Measurements from ENCODE around the gene PIP5K1A.

The PIP5K1A gene

GRCh38 chr1:151281225-151281968 lies 83.0 kb downstream of the PIP5K1A start:
- TF ChIP-seq SIN3A (IDR thresholded peaks at IDR 0.05; ENCODE audit: borderline replicate concordance, insufficient read depth, low read length): 0 out of 2 replicates have a peak, but pooled peaks have one; percentile 18
- no peak for TF ChIP-seq FOXP2 (optimal IDR thresholded peaks at IDR 0.05; ENCODE audit: borderline replicate concordance, extremely low read depth, extremely low read length, insufficient read depth)
- TF ChIP-seq, protein P1, sequence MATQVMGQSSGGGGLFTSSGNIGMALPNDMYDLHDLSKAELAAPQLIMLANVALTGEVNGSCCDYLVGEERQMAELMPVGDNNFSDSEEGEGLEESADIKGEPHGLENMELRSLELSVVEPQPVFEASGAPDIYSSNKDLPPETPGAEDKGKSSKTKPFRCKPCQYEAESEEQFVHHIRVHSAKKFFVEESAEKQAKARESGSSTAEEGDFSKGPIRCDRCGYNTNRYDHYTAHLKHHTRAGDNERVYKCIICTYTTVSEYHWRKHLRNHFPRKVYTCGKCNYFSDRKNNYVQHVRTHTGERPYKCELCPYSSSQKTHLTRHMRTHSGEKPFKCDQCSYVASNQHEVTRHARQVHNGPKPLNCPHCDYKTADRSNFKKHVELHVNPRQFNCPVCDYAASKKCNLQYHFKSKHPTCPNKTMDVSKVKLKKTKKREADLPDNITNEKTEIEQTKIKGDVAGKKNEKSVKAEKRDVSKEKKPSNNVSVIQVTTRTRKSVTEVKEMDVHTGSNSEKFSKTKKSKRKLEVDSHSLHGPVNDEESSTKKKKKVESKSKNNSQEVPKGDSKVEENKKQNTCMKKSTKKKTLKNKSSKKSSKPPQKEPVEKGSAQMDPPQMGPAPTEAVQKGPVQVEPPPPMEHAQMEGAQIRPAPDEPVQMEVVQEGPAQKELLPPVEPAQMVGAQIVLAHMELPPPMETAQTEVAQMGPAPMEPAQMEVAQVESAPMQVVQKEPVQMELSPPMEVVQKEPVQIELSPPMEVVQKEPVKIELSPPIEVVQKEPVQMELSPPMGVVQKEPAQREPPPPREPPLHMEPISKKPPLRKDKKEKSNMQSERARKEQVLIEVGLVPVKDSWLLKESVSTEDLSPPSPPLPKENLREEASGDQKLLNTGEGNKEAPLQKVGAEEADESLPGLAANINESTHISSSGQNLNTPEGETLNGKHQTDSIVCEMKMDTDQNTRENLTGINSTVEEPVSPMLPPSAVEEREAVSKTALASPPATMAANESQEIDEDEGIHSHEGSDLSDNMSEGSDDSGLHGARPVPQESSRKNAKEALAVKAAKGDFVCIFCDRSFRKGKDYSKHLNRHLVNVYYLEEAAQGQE (IDR thresholded peaks at IDR 0.05; ENCODE audit: insufficient read depth in 1 of 2, low read depth in 2 of 2, low read length in 2 of 2): no peak; a peak in 1 of 4 replicates
- peak; percentile 61; the same call in 1 of the 2 replicates for TF ChIP-seq POLR2AphosphoS5 (IDR thresholded peaks at IDR 0.05; ENCODE audit: low read depth, low read length)
- peak; percentile 65; the same call in 1 of the 2 replicates for TF ChIP-seq TAF1 (IDR thresholded peaks at IDR 0.05; ENCODE audit: borderline replicate concordance, insufficient read depth, low read length)

DNA sequence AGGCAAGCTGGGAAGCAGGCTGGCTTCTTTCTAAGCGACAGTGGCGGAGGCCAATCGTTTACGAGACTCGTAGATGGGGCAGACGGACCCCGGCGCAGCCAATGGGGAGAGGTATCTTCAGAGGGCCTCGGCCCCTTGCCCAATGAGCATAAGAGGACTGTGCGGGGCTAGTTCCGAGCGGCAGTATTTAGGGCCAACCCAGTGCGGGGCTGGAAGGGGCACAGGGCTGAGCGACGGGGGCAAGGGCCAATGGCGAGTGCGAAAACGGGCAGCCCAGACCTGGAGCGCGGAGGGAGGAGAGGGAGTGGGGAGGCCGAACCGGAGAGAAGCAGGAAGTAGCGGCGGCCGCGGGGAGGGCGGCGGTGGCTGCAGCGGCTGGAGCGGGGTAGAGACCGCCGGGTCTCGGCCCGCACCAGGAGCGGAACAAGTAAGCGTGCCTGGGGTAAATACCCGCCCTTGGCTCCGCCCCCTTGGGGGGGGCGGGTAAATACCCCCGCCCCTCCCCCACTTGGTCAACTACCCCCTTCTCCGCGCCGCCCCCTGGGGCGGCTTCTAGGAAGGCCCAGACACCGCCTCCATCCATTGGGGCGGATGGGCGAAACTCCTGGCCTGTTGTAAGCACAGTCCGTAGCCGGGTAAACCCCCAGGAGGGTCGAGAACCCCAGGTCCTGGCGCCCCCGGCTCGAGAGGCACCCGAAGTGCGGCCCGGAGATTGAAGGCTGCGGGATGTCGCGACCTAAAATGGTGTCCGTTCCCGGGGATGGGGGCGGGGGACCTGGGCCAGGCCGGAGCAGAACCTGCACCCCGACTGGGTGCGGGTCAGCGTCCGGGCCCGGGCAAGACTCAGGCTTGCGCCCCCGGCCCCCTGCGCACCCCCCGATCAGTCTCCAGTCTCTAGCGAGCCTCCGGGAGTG lies 83.9 kb downstream of the PIP5K1A start, which contains the start of gene ZNF687:
Gene ZNF687 (plus strand): TSS at position 331 of the 914 bp plus-strand sequence. CDS start 3,993 bp downstream, outside the sequence.
- TF ChIP-seq FOXP2 (optimal IDR thresholded peaks at IDR 0.05; ENCODE audit: borderline replicate concordance, extremely low read depth, extremely low read length, insufficient read depth) (no peak), SIN3A (IDR thresholded peaks at IDR 0.05; ENCODE audit: borderline replicate concordance, insufficient read depth, low read length) (no peak; the same call in 1 of the 2 replicates), POLR2AphosphoS5 (IDR thresholded peaks at IDR 0.05; ENCODE audit: low read depth, low read length) (peak; percentile 63; the same call in 1 of the 2 replicates), TAF1 (IDR thresholded peaks at IDR 0.05; ENCODE audit: borderline replicate concordance, insufficient read depth, low read length) (no peak)
- TF ChIP-seq, protein P1 (IDR thresholded peaks at IDR 0.05; ENCODE audit: insufficient read depth in 1 of 2, low read depth in 2 of 2, low read length in 2 of 2): 0 out of 4 replicates have a peak, but pooled peaks of 1 of the 2 experiments have one; percentile 17

- TF ChIP-seq, protein P1 (IDR thresholded peaks at IDR 0.05; ENCODE audit: insufficient read depth in 1 of 2, low read depth in 2 of 2, low read length in 2 of 2): no peak
- TF ChIP-seq FOXP2 (optimal IDR thresholded peaks at IDR 0.05; ENCODE audit: borderline replicate concordance, extremely low read depth, extremely low read length, insufficient read depth) (no peak), TAF1 (IDR thresholded peaks at IDR 0.05; ENCODE audit: borderline replicate concordance, insufficient read depth, low read length) (no peak), SIN3A (IDR thresholded peaks at IDR 0.05; ENCODE audit: borderline replicate concordance, insufficient read depth, low read length) (no peak), POLR2AphosphoS5 (IDR thresholded peaks at IDR 0.05; ENCODE audit: low read depth, low read length) (no peak)
These were observed 84.8 kb downstream of the PIP5K1A start for GRCh38 chr1:151282883-151283725.

DNA sequence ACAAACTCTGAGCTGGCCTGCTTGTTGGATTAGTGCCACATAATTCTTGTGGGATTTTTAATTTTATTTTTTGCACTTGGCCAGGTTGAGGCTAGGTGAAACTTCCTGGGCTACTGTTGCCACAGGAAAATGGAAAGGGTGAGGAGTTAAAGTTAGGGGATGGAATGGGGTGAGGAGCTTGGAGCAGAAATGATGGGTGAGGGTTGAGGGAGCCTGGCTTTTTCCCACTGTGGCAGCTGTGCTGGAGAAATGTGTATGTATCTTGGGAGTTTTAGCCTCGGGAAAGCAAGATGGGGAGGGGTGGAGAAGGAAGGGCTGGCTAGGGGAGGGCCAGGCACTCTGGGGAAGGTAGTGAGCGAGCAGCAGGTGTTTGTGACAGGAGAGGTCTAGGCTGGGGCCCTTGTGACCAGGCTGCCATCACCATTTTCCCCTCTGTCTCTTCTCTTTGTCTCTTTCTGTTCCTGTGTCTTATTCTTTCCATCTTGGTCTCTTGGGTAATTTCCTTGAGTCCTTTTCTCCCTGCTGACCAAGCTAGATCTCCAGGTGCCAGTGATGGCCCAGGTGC lies 85.7 kb downstream of the PIP5K1A start:
- no peak for TF ChIP-seq POLR2AphosphoS5 (IDR thresholded peaks at IDR 0.05; ENCODE audit: low read depth, low read length)
- no peak for TF ChIP-seq FOXP2 (optimal IDR thresholded peaks at IDR 0.05; ENCODE audit: borderline replicate concordance, extremely low read depth, extremely low read length, insufficient read depth)
- TF ChIP-seq SIN3A (IDR thresholded peaks at IDR 0.05; ENCODE audit: borderline replicate concordance, insufficient read depth, low read length): no peak
- no peak for TF ChIP-seq TAF1 (IDR thresholded peaks at IDR 0.05; ENCODE audit: borderline replicate concordance, insufficient read depth, low read length)
- TF ChIP-seq, protein P1 (IDR thresholded peaks at IDR 0.05; ENCODE audit: insufficient read depth in 1 of 2, low read depth in 2 of 2, low read length in 2 of 2): no peak
